ENCODE data around the gene DNAH10. TPM values are rescaled to one million over a fixed set of nuclear protein-coding genes. Genes with fewer than 3 reads are reported as not detected.

Gene DNAH10
- total and polyA plus RNA-seq, 2 of the 13 experiments (the other 11 are each of a cell fraction or from before 2014, with no cell fraction given) = 0.01 to 0.02 TPM

DNA sequence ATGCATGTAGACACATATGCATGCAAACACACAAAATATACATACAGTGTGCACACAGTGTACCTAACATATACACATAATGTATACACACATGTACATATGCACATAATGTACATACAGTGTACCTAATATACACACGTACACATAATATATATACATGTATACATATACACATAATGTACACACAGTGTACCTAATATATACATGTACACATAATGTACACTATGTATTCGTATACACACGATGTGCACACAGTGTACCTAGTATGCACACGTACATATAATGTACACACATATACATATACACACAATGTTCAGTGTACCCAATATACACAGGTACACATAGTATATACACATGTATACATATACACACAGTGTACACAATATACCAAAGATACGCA is 70.0 kb downstream of the DNAH10 start:
- TF ChIP-seq GPN1 (CRISPR knock-in tag; IDR thresholded peaks at IDR 0.05; ENCODE audit: borderline replicate concordance) (no peak), SAP130 (CRISPR knock-in tag; IDR thresholded peaks at IDR 0.05; ENCODE audit: low read depth) (no peak), ZBTB38 (CRISPR knock-in tag; IDR thresholded peaks at IDR 0.05) (no peak), SNAPC2 (CRISPR knock-in tag; IDR thresholded peaks at IDR 0.05) (no peak), ZSCAN20 (CRISPR knock-in tag; IDR thresholded peaks at IDR 0.05; ENCODE audit: borderline replicate concordance) (no peak), SKI (IDR thresholded peaks at IDR 0.05; ENCODE audit: partially characterized antibody) (no peak), HNF4G (IDR thresholded peaks at IDR 0.05; ENCODE audit: borderline replicate concordance, low read depth, low read length) (no peak), HNF4G (CRISPR knock-in tag; IDR thresholded peaks at IDR 0.05; ENCODE audit: borderline replicate concordance, low read depth) (no peak), ZNF180 (CRISPR knock-in tag; IDR thresholded peaks at IDR 0.05; ENCODE audit: borderline replicate concordance, low read depth) (no peak), ZMYM4 (CRISPR knock-in tag; IDR thresholded peaks at IDR 0.05) (no peak), ZFP62 (CRISPR knock-in tag; IDR thresholded peaks at IDR 0.05) (no peak), ARNT (IDR thresholded peaks at IDR 0.05) (no peak)
- TF ChIP-seq, protein P1, sequence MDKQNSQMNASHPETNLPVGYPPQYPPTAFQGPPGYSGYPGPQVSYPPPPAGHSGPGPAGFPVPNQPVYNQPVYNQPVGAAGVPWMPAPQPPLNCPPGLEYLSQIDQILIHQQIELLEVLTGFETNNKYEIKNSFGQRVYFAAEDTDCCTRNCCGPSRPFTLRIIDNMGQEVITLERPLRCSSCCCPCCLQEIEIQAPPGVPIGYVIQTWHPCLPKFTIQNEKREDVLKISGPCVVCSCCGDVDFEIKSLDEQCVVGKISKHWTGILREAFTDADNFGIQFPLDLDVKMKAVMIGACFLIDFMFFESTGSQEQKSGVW (CRISPR knock-in tag; IDR thresholded peaks at IDR 0.05; ENCODE audit: borderline replicate concordance) = no peak
- TF ChIP-seq, protein P2, sequence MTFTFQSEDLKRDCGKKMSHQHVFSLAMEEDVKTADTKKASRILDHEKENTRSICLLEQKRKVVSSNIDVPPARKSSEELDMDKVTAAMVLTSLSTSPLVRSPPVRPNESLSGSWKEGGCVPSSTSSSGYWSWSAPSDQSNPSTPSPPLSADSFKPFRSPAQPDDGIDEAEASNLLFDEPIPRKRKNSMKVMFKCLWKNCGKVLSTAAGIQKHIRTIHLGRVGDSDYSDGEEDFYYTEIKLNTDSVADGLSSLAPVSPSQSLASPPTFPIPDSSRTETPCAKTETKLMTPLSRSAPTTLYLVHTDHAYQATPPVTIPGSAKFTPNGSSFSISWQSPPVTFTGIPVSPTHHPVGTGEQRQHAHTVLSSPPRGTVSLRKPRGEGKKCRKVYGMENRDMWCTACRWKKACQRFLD (CRISPR knock-in tag; IDR thresholded peaks at IDR 0.05; ENCODE audit: borderline replicate concordance) = no peak
- TF ChIP-seq, protein P3, sequence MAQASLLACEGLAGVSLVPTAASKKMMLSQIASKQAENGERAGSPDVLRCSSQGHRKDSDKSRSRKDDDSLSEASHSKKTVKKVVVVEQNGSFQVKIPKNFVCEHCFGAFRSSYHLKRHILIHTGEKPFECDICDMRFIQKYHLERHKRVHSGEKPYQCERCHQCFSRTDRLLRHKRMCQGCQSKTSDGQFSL (CRISPR knock-in tag; IDR thresholded peaks at IDR 0.05) = no peak
- TF ChIP-seq, protein P4, sequence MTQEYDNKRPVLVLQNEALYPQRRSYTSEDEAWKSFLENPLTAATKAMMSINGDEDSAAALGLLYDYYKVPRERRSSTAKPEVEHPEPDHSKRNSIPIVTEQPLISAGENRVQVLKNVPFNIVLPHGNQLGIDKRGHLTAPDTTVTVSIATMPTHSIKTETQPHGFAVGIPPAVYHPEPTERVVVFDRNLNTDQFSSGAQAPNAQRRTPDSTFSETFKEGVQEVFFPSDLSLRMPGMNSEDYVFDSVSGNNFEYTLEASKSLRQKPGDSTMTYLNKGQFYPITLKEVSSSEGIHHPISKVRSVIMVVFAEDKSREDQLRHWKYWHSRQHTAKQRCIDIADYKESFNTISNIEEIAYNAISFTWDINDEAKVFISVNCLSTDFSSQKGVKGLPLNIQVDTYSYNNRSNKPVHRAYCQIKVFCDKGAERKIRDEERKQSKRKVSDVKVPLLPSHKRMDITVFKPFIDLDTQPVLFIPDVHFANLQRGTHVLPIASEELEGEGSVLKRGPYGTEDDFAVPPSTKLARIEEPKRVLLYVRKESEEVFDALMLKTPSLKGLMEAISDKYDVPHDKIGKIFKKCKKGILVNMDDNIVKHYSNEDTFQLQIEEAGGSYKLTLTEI (CRISPR knock-in tag; conservative IDR thresholded peaks at IDR 0.05) = no peak
- TF ChIP-seq, protein P5, sequence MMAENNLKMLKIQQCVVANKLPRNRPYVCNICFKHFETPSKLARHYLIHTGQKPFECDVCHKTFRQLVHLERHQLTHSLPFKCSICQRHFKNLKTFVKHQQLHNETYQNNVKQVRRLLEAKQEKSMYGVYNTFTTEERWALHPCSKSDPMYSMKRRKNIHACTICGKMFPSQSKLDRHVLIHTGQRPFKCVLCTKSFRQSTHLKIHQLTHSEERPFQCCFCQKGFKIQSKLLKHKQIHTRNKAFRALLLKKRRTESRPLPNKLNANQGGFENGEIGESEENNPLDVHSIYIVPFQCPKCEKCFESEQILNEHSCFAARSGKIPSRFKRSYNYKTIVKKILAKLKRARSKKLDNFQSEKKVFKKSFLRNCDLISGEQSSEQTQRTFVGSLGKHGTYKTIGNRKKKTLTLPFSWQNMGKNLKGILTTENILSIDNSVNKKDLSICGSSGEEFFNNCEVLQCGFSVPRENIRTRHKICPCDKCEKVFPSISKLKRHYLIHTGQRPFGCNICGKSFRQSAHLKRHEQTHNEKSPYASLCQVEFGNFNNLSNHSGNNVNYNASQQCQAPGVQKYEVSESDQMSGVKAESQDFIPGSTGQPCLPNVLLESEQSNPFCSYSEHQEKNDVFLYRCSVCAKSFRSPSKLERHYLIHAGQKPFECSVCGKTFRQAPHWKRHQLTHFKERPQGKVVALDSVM (CRISPR knock-in tag; IDR thresholded peaks at IDR 0.05) = no peak
- TF ChIP-seq, protein P6, sequence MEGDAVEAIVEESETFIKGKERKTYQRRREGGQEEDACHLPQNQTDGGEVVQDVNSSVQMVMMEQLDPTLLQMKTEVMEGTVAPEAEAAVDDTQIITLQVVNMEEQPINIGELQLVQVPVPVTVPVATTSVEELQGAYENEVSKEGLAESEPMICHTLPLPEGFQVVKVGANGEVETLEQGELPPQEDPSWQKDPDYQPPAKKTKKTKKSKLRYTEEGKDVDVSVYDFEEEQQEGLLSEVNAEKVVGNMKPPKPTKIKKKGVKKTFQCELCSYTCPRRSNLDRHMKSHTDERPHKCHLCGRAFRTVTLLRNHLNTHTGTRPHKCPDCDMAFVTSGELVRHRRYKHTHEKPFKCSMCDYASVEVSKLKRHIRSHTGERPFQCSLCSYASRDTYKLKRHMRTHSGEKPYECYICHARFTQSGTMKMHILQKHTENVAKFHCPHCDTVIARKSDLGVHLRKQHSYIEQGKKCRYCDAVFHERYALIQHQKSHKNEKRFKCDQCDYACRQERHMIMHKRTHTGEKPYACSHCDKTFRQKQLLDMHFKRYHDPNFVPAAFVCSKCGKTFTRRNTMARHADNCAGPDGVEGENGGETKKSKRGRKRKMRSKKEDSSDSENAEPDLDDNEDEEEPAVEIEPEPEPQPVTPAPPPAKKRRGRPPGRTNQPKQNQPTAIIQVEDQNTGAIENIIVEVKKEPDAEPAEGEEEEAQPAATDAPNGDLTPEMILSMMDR (CRISPR knock-in tag; IDR thresholded peaks at IDR 0.05) = no peak
- no peaks in the 10 kb centered on the region for H3K36me3 ChIP-seq (replicated peaks in 1 of 2; ENCODE audit: control insufficient read depth in 1 of 2, insufficient read depth in 2 of 2, low read length in 2 of 2)
- H3K4me1 ChIP-seq (ENCODE audit: insufficient read depth, low read length) = peaks cover 27% of the 10 kb centered on the region
- 94% methylated on average over 5 of the region's 5 CpGs for WGBS (ENCODE audit: low lambda C conversion rate)
- no peak overlapping the region for H2AFZ ChIP-seq (ENCODE audit: low read length)
- FAIRE-seq (no peak), ATAC-seq (no peak), DNase-seq (ENCODE audit: low spot score) (no peak)
- H3K27me3 ChIP-seq (ENCODE audit: control insufficient read depth in 1 of 2, insufficient read depth in 2 of 2, low read length in 2 of 2) = no peaks in the 10 kb centered on the region; a peak in 1 of 5 replicates
- H3K79me2 ChIP-seq (ENCODE audit: insufficient read depth, low read length) = no peaks in the 10 kb centered on the region
- in situ Hi-C loops (cut with HindIII; ENCODE audit: extremely low pct_ligation_motif_present, low pct_unique_long_range_greater_than_20kb) = no loop called here
- H3K4me3 ChIP-seq (replicated peaks in 1 of 3; ENCODE audit: insufficient read depth in 1 of 3, low read depth in 2 of 3, low read length in 3 of 3) = no peak overlapping the region
- intact Hi-C loops (cut with micrococcal nuclease; ENCODE audit: unreplicated experiment) = no loop called here
- BruUV-seq (replicated peaks) = no TSS peak
- ChIA-PET POLR2A (no interaction called here), CTCF (ENCODE audit: low intra/inter-chr PET ratio, low total read pairs) (no interaction called here)
- H4K20me1 ChIP-seq (ENCODE audit: insufficient read depth, low read length) = no peaks in the 10 kb centered on the region
- H3K9me3 ChIP-seq (ENCODE audit: low read length) = peaks cover 12% of the 10 kb centered on the region; the same call in 1 of the 2 replicates
- no peak overlapping the region for H3K9ac ChIP-seq (ENCODE audit: insufficient read depth, low read depth, low read length)
- no peak overlapping the region for H3K4me2 ChIP-seq (ENCODE audit: low read depth, low read length)
- no peak overlapping the region for H3K27ac ChIP-seq (ENCODE audit: extremely low read length, insufficient read depth, low read length)
